ENCODE results near the gene ELOB.

ELOB gene

GRCh38 chr16:2766430-2767139 is 10.5 kb downstream of the ELOB start:
- WGBS, 2 experiments, result 96 to 97% methylated on average over 44 of the region's 44 CpGs

GRCh38 chr16:2765462-2766404 is 11.3 kb downstream of the ELOB start:
- WGBS, 2 experiments, result 97% methylated on average over 73 of the region's 73 CpGs

More at GRCh38 chr16:2766430-2767139, 10.5 kb downstream of the ELOB start:
- H3K4me3 ChIP-seq (ENCODE audit: insufficient read depth, low read depth, low read length), result no peak overlapping the region
- H3K9me3 ChIP-seq (ENCODE audit: control insufficient read depth, low read length), result peaks cover 4% of the 10 kb centered on the region
- no peaks in the 10 kb centered on the region for H3K27me3 ChIP-seq (ENCODE audit: control insufficient read depth, insufficient read depth, low read length, poor library complexity, severe bottlenecking)
- peaks cover 94% of the 10 kb centered on the region for H3K36me3 ChIP-seq (ENCODE audit: control insufficient read depth, insufficient read depth, low read length)
- no peak overlapping the region for H3K27ac ChIP-seq (ENCODE audit: insufficient read depth, low read depth, low read length, poor library complexity, severe bottlenecking)
- no peaks in the 10 kb centered on the region for H3K4me1 ChIP-seq (ENCODE audit: control insufficient read depth, insufficient read depth, low read length)

GRCh38 chr16:2764718-2765117 is 12.4 kb downstream of the ELOB start:
- Histone ChIP-seq H3K9me3 (ENCODE audit: control insufficient read depth, low read length) (peaks cover 4% of the 10 kb centered on the region), H3K27ac (ENCODE audit: insufficient read depth, low read depth, low read length, poor library complexity, severe bottlenecking) (no peak overlapping the region), H3K27me3 (ENCODE audit: control insufficient read depth, insufficient read depth, low read length, poor library complexity, severe bottlenecking) (no peaks in the 10 kb centered on the region), H3K4me3 (ENCODE audit: insufficient read depth, low read depth, low read length) (no peak overlapping the region), H3K4me1 (ENCODE audit: control insufficient read depth, insufficient read depth, low read length) (no peaks in the 10 kb centered on the region), H3K36me3 (ENCODE audit: control insufficient read depth, insufficient read depth, low read length) (peaks cover 100% of the 10 kb centered on the region)
- 94 to 98% methylated on average over 9 of the region's 9 CpGs for WGBS, 2 experiments

More at GRCh38 chr16:2765462-2766404, 11.3 kb downstream of the ELOB start:
- peaks cover 99% of the 10 kb centered on the region for H3K36me3 ChIP-seq (ENCODE audit: control insufficient read depth, insufficient read depth, low read length)
- H3K9me3 ChIP-seq (ENCODE audit: control insufficient read depth, low read length), result peaks cover 4% of the 10 kb centered on the region
- H3K4me3 ChIP-seq (ENCODE audit: insufficient read depth, low read depth, low read length), result no peak overlapping the region
- no peaks in the 10 kb centered on the region for H3K27me3 ChIP-seq (ENCODE audit: control insufficient read depth, insufficient read depth, low read length, poor library complexity, severe bottlenecking)
- no peaks in the 10 kb centered on the region for H3K4me1 ChIP-seq (ENCODE audit: control insufficient read depth, insufficient read depth, low read length)
- H3K27ac ChIP-seq (ENCODE audit: insufficient read depth, low read depth, low read length, poor library complexity, severe bottlenecking), result no peak overlapping the region

- H3K36me3 ChIP-seq (ENCODE audit: control insufficient read depth, insufficient read depth, low read length), result peaks cover 100% of the 10 kb centered on the region
- WGBS, 2 experiments, result 94 to 96% methylated on average over 6 of the region's 6 CpGs
- no peak overlapping the region for H3K4me3 ChIP-seq (ENCODE audit: insufficient read depth, low read depth, low read length)
- no peaks in the 10 kb centered on the region for H3K4me1 ChIP-seq (ENCODE audit: control insufficient read depth, insufficient read depth, low read length)
- H3K27me3 ChIP-seq (ENCODE audit: control insufficient read depth, insufficient read depth, low read length, poor library complexity, severe bottlenecking), result no peaks in the 10 kb centered on the region
- H3K9me3 ChIP-seq (ENCODE audit: control insufficient read depth, low read length), result peaks cover 4% of the 10 kb centered on the region
- H3K27ac ChIP-seq (ENCODE audit: insufficient read depth, low read depth, low read length, poor library complexity, severe bottlenecking), result no peak overlapping the region
Measured at GRCh38 chr16:2763173-2763572, 13.9 kb downstream of the ELOB start.

- H3K27me3 ChIP-seq (ENCODE audit: control insufficient read depth, insufficient read depth, low read length, poor library complexity, severe bottlenecking), result no peaks in the 10 kb centered on the region
- no peaks in the 10 kb centered on the region for H3K4me1 ChIP-seq (ENCODE audit: control insufficient read depth, insufficient read depth, low read length)
- H3K4me3 ChIP-seq (ENCODE audit: insufficient read depth, low read depth, low read length), result no peak overlapping the region
- H3K9me3 ChIP-seq (ENCODE audit: control insufficient read depth, low read length), result peaks cover 4% of the 10 kb centered on the region
- no peak overlapping the region for H3K27ac ChIP-seq (ENCODE audit: insufficient read depth, low read depth, low read length, poor library complexity, severe bottlenecking)
- H3K36me3 ChIP-seq (ENCODE audit: control insufficient read depth, insufficient read depth, low read length), result peaks cover 100% of the 10 kb centered on the region
- WGBS, 2 experiments, result 93 to 96% methylated on average over 13 of the region's 13 CpGs
Measured at GRCh38 chr16:2762711-2763110, 14.4 kb downstream of the ELOB start.

GRCh38 chr16:2761886-2762583 is 15.0 kb downstream of the ELOB start:
- H3K36me3 ChIP-seq (ENCODE audit: control insufficient read depth, insufficient read depth, low read length), result peaks cover 100% of the 10 kb centered on the region
- H3K27ac ChIP-seq (ENCODE audit: insufficient read depth, low read depth, low read length, poor library complexity, severe bottlenecking), result no peak overlapping the region
- peaks cover 4% of the 10 kb centered on the region for H3K9me3 ChIP-seq (ENCODE audit: control insufficient read depth, low read length)
- no peaks in the 10 kb centered on the region for H3K4me1 ChIP-seq (ENCODE audit: control insufficient read depth, insufficient read depth, low read length)
- no peak overlapping the region for H3K4me3 ChIP-seq (ENCODE audit: insufficient read depth, low read depth, low read length)
- WGBS, 2 experiments, result 96 to 97% methylated on average over 42 of the region's 42 CpGs
- H3K27me3 ChIP-seq (ENCODE audit: control insufficient read depth, insufficient read depth, low read length, poor library complexity, severe bottlenecking), result no peaks in the 10 kb centered on the region

- no peak overlapping the region for H3K4me3 ChIP-seq (ENCODE audit: insufficient read depth, low read depth, low read length)
- peaks cover 97% of the 10 kb centered on the region for H3K36me3 ChIP-seq (ENCODE audit: control insufficient read depth, insufficient read depth, low read length)
- no peaks in the 10 kb centered on the region for H3K27me3 ChIP-seq (ENCODE audit: control insufficient read depth, insufficient read depth, low read length, poor library complexity, severe bottlenecking)
- no peaks in the 10 kb centered on the region for H3K4me1 ChIP-seq (ENCODE audit: control insufficient read depth, insufficient read depth, low read length)
- H3K27ac ChIP-seq (ENCODE audit: insufficient read depth, low read depth, low read length, poor library complexity, severe bottlenecking), result no peak overlapping the region
- peaks cover 4% of the 10 kb centered on the region for H3K9me3 ChIP-seq (ENCODE audit: control insufficient read depth, low read length)
- WGBS, 2 experiments, result 96 to 97% methylated on average over 10 of the region's 10 CpGs
Measured at GRCh38 chr16:2761472-2761871, 15.6 kb downstream of the ELOB start.

GRCh38 chr16:2757344-2757743 is 19.7 kb downstream of the ELOB start:
- H3K9me3 ChIP-seq (ENCODE audit: control insufficient read depth, low read length), result no peaks in the 10 kb centered on the region
- H3K4me1 ChIP-seq (ENCODE audit: control insufficient read depth, insufficient read depth, low read length), result peaks cover 10% of the 10 kb centered on the region
- H3K27ac ChIP-seq (ENCODE audit: insufficient read depth, low read depth, low read length, poor library complexity, severe bottlenecking), result no peak overlapping the region
- no peaks in the 10 kb centered on the region for H3K27me3 ChIP-seq (ENCODE audit: control insufficient read depth, insufficient read depth, low read length, poor library complexity, severe bottlenecking)
- peaks cover 55% of the 10 kb centered on the region for H3K36me3 ChIP-seq (ENCODE audit: control insufficient read depth, insufficient read depth, low read length)
- 95 to 96% methylated on average over 11 of the region's 11 CpGs for WGBS, 2 experiments
- H3K4me3 ChIP-seq (ENCODE audit: insufficient read depth, low read depth, low read length), result no peak overlapping the region

GRCh38 chr16:2756288-2757015 is 20.6 kb downstream of the ELOB start:
- no peaks in the 10 kb centered on the region for H3K27me3 ChIP-seq (ENCODE audit: control insufficient read depth, insufficient read depth, low read length, poor library complexity, severe bottlenecking)
- H3K4me1 ChIP-seq (ENCODE audit: control insufficient read depth, insufficient read depth, low read length), result peaks cover 10% of the 10 kb centered on the region
- H3K9me3 ChIP-seq (ENCODE audit: control insufficient read depth, low read length), result no peaks in the 10 kb centered on the region

More at GRCh38 chr16:2756288-2757015, 20.6 kb downstream of the ELOB start:
- WGBS, 2 experiments, result 96% methylated on average over 30 of the region's 30 CpGs
- Histone ChIP-seq H3K36me3 (ENCODE audit: control insufficient read depth, insufficient read depth, low read length) (peaks cover 47% of the 10 kb centered on the region), H3K27ac (ENCODE audit: insufficient read depth, low read depth, low read length, poor library complexity, severe bottlenecking) (no peak overlapping the region), H3K4me3 (ENCODE audit: insufficient read depth, low read depth, low read length) (no peak overlapping the region)

Measured in ectodermal cell (in vitro differentiated cells).